Kidney glomerular epithelial cell (primary cell): ENCODE results near the gene CRB2.
A peak's percentile ranks its signal among the peaks of the same experiment; 100 is the strongest.
"Not testable (repeated sequence)": the region's sequence is repeated elsewhere in the genome, so short reads cannot be mapped to it uniquely, and the experiment has no call there.

Experiments
- DNase-seq: peaks from one replicate; lab custom pipeline; 2025; lab: John Stamatoyannopoulos, UW

Gene CRB2

DNA sequence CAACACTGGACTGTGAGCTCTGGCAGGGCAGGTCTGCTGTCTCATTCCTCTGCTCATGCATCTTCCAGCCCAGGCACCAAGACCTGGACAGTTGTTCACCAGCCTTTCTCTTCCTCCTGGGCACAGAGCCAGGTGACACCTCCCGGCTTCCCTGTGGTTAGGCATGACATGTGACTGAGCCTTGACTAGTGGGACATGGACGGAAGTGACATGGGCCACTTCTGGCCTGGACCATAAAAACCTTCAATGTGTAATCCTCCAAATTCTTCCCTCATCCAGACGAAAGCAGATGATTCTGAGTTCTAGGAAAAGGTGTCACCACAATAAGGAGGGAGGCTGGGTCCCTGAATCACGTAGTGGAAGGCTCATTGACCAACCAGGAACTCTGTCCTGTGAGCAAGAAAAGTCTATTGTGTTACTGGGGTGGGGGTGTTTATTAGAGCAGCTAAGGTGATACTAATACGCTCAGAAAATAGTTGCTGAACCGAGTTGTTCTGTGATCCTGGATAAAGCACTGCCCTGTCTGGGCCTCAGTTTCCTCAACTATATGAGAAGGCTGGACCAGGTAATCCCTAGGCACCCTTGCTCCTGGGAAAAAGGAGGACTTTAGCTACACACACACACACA is 26.6 kb upstream of the CRB2 start:
- DNase-seq = no peak

DNA sequence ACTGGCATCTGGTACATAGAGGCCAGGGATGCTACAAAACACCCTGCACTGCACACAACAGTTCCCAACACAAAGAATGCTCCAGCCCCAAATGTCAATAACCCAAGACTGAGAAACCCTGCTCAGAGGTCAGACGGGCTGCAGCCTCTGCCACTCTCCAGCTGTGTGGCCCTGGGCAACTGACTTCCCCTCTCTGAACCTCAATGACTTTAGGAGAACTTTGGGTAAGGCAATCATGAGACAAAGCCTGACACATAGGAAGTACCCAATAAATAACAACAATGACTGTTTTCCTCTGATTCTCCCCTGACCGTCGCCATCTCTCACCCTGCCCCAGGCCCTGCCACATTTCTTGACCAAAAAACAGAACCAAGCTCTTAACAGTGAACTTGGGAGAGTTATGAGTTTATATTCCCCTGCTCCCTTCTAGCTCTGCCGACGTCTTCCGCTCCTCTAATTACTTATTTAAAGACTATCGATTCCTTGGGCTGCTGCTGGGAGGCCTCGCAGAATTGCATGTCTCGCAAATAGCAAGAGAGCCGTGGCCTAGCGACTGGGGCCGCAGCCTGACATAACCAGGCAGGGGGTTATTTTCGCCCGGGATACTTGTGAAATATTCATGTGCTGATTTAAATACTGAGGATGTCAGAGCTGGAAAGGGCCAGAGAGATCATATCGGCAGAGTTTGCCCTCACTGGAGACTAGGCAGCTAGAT is 24.5 kb upstream of the CRB2 start:
- no peak for DNase-seq

DNA sequence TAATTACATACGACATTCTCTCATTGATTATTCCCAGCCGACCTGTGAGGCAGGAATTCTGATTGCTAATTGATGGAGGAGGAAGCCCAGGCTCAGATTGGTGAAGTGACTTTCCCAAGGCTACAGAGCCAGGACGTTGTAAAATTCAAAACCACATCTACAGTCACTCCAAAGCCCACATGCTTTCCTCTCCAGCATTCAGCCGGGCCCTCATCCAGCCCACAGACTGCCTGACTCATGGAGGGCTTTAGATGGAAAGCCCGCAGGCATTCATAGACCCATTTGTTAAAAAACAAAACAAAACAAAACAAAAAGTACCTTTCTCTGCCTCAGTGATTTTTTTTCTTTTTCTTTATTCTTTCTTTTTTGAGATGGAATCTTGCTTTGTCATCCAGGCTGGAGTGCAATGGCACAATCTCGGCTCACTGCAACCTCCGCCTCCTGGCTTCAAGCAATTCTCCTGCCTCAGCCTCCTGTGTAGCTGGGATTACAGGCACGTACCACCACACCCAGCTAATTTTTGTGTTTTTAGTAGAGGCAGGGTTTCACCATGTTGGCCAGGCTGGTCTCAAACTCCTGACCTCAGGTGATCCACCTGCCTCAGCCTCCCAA is 22.8 kb upstream of the CRB2 start:
- DNase-seq = not testable (repeated sequence)

DNA sequence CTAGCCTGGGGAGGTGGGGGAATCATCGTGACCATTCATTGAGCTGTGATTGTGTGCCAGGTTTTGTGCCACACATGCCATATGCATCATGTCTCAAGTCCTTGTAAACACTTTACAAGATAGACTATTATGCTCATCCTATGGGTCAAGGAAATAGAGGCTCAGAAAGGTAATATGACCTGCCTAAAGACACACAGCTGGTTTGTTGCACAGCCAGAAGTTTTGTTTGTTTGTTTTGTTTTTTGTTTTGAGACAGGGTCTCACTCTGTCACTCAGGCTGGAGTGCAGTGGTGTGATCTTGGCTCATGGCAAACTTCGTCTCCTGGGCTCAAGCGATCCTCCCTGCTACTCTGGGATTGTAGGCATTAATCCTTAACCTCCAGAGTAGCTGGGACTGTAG is 21.4 kb upstream of the CRB2 start:
- no peak for DNase-seq

DNA sequence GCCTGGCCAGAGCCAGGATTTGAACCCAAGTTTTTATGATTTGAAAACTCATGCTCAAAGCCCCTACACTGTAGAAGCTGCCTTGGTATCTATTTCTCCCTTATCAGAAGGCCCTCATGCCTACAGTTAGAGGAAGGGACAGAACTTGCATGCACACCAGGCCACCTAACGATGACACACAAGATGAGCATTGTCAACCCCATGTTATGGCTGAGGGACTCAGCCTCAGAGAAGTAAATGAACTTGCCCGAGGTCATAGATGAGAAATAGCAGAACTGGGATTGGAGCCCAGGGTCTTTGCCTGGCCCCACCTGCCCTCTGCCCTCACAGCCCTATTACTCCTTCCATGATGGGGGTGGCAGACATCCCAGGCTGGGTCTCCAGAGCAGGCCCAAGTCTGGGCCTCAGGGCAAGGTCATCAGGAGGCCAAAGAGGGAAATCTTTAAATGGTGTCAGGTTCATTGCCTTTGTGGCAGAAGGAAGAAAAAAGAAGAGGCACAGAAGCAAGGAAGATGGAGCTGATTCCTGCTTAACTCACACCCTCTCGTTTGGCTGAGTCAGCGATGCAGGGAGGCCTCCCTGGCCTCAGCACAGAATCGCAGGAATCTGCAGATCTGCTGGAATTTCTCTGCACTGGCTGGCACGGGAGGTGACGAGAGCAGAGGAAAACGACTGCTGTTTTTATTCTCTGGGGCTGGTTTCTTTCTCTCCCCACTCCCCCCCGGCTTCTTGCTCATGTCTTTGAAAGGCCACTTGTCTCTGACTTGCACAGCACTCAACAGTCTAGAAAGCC is 20.6 kb upstream of the CRB2 start:
- DNase-seq = peak; percentile 76

DNA sequence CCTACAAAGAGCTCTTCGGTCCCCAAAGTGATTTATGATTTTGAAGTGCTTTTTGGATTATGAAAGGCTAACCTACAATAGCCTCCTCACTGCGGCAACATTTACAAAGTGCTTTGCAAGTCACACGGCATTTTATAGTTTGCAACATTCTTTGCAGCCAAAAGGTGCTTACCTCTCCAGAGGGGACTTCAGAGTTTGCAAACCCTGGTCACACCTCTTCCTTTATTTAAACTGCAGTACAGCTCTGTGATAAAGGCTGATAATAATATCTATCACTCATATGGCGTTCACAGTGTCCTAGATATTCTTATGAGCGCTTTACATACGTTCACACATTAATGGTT is 20.0 kb upstream of the CRB2 start:
- DNase-seq = no peak

DNA sequence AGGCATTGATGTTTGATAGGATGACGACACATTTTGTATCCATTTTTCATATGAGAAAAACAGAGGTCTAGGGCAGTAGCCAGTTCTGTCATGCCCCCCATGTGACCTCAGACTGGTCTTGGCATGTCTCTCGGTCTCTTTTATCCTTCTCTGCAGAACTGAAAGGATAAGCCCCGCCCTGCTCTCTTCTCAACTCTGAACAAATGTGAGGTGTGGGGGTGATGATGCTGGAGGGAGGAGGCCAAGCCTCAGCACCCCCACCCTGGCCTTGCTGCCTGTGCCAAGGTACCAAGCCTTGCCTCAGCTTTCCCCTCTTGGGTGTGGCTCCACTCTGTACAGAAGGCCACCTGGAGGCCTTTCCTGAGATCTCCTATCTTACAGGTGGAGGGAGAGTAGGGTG is 19.5 kb upstream of the CRB2 start:
- DNase-seq = no peak

DNA sequence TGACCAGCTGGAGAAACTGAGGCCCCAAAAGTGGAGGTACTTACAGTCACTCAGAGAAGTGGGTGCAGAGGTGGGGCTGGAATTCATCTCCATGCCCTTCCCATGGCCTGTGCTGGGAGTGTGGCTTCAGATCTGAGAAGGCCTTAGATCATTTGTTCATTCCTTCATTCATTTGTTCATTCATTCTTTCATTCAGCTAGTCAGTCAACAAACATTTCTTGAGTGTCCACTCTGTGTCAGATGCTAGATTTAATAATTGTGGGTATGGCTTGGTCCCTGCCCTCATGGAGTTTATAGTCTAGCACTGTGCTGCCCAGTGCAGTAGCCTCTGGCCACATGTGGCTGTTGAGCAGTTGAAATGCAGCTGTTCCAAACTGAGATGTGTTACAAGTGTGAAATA is 19.0 kb upstream of the CRB2 start:
- no peak for DNase-seq

DNA sequence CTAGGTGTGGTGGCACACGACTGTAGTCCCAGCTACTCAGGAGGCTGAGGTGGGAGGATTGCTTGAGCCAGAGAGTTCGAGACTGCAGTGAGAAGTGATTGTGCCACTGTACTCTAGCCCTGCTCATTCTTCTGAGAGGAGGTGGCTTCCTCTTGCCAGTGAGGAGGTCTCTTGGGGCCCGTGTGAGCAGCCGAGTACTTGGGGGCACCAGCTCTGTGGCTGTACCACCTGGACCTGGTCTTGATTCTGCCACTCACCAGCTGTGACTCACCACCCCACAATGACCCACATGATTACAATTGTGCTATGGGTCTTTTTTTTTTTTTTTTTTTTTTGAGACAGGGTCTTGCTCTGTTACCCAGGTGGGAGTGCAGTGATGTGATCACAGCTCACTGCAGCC is 18.0 kb upstream of the CRB2 start:
- no peak for DNase-seq

DNA sequence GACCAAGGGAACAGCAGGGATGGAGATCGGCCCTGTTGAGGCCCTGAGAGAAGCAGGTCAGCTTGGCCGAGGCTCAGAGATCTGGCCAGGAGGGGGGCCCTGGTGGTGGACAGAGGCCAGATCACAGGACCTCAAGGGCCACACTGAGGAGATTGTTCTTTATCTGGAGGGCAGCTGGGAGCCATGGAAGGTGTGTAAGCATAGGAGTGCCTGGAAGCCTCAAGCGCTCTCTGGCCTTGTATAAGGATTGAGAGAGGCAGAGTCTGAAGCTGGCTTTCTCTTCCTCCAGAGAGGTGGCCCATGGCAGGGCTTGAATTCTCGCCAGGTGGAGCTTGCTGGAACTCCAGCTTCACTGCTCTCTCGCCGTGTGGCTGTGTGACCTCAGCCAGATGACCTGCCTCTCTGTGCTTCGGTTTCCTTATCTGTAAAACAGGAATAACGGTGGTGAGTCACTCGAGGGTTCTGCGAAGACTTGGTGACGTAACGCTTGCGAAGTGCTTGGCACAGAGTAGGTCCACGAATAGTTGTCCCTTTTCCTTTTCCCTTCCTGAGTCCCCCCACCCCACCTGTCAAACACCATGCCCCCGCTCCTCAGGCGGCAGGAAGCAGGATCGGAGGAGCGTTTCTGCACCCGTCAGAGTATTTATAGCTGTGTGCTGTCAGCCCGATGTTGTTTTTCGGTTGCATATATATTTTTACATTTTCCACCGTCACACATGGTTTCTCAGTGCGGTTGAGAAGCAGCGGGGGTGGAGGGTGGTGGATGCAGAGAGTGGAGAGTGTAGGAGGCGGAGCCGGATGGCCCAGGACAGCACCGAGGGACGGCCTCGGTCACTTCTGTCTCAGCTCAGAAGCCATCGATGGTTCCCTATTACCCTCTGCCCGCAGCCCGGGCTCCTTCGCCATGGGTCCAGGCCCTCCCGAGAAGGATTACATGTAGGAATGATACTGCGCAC is 17.0 kb upstream of the CRB2 start:
- DNase-seq = no peak

DNA sequence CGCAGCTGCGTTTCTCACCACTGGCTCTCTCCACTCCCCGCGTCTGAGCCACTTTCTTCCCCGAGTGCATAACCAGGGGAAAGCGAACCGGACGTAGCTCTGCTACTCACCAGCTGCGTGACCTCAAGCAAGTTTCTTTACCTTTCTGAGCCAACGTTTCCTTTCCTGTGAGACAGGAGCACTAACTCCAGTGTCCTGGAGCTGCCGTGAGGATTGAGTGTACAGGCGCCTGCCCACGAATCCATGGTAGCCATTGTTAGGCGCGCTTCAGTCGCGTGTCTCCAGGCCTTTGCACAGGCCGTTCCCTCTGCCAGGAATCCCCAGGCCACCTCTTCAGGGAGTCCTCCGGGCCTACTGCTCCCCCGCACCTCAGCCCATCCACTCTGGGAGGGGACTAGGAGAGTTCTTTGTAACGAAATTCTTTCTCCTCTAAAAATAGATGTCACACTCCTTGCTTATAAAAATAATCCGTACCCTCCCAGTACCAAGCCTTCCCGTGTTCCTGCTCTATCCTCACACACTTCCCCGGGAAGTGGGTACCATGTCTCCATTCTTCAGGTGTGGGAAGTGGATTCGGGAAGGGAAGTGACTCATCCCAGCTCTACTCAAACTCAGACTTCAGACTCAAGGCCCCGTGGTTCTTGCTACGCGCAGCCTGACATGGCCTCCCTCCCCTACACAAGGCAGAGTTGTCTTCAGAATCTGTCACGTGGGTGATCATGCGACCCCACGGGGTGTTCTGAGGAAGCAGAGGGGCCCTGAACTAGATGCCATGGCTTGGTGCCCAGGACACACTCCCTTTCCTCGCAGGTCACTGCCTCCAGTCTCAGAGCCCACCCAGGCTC is 16.1 kb upstream of the CRB2 start:
- DNase-seq = peak; percentile 74

DNA sequence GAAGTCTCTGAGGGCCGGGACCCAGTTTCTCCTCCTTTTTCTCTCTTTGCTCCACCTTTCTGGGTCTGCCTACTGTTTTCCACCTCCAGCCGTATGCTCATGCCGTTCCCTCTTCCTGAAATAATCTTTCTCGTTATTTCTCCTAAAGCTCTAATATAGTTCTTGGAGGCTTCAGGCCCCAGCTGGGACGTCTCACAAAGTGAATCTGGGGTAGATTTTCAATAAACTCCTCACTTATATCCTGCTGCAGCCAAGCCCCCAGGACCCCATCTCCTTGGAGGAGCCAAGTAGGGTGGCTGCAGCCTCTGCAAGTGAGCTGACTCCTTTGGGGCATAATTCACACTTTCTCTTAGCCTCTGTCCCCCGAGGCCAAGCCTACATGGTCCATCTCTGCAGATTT is 14.2 kb upstream of the CRB2 start:
- DNase-seq = no peak

DNA sequence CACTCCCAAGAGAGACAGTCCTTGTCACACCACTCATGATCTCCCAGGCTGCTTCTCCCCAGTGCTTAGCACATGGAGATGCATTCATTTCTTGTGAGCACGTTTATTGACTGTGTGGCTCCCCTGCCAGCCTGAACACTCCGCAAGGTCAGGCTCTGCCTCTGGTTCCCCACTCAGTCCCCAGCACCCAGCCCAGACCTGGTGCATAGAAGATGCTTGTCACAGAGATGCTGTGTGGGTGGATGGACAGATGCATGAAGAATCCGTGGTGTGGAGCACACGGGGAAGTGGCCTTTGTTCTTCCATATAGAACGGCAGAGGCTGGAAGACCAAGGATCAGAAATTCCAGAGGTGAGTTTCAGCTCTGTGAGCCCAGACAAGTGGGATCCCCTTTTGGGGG is 13.8 kb upstream of the CRB2 start:
- no peak for DNase-seq

DNA sequence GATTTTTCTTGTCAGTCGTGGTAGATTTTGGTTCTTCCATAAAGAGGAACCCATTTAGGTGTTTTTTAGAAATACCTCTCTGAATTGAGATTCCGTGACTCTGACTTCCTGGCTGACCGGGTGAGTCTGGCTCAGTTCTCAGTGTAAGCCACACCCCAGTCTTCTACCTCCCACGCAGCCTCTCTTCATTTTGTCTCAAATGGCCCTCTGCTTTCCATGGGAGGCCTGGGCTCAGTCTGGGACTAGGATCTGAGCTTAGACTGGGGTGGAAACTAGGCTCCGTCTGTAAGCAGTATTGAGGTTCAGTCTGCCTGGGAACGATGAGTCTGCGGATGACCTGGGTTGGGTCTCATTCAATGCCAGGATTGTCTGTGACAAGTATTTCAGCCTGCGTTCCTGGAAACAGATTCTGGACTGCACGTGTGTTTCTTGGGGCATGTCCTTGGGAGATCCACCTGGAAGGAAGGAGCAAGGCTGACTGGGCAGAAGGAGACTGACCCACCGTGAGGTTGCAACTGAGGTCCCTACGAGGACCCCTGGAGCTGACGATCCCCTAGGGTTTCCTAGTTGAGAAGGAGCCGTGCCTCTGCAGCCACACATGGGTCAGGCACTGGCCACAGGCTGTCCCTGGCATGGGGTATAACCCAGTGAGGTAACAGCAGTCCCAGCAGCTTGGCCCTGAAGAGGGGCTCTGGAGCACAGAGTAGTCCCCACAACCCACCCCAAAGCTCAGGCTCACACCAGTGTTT is 12.4 kb upstream of the CRB2 start:
- DNase-seq = peak; percentile 29

DNA sequence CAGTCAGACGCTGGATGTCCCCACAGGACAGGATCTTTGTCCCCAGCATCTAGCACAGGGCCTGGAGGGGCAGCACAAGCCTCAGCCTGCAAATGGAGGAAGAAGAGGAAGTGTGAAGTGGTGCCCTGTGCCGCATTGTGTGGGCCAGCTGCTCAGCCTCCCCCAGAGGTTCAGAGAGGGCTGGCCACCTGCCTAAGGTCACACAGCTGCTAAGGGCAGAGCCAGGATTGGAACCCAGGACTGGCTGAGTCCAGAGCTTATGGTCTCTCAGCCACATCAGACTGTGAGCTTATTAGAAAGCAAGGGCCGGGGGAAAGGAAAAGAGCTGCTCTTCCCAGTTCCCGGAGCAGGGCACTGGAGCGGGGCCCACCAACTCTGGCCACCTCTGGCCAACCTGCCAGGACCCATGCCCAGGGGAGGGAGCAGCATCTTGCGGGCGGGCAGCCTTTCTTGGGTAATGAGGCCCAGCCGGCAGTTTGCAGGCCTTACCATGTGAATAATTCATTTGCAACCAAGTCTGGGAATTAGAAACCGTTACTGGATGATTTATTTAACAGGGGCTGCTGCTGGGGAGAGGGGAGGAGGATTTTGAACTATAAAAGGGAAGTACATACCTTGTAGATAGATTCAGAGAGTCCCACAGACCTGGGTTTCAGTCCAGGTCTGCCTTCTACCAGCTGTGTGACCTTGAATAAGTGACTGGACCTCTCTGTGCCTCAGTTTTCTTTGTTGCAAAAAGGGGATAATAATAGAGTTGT is 11.6 kb upstream of the CRB2 start:
- no peak for DNase-seq

DNA sequence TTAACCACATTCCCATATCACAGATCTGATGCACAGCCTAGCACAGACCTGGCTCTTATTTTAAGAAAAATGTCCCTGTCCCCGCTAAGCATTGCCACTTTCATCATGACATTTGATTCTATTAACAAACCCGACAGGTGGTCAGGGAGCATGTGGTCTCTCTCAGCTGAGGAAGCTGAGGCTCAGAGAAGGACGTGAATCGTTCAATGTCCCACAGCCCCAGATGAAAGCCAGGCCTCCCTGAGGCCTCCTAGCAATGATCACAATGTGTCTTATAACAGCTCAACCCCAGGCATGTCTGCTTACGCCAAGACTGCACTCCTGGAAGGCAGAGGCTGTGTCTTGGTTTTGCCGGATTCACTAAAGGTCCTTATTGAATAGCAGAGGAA is 10.4 kb upstream of the CRB2 start:
- no peak for DNase-seq

DNA sequence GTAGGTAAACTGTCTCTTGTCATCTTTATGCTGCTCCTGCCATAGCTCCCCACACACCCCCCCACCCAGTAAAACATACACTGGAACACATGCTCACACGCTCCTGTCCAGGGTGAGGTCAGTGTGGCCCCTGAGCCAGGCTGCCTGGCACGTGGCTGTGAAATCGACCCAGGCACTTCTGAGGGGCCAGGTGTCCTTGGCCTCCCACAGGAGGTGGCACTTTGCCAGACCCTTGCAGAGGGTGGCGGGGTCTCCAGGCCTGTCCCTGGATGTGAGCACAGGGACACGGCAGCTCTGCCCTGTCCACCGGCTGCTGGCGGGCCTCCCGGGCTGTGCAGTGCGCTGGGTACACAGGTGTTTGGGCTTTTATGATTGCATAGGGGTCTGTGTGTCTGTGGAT is 10.0 kb upstream of the CRB2 start:
- no peak for DNase-seq

DNA sequence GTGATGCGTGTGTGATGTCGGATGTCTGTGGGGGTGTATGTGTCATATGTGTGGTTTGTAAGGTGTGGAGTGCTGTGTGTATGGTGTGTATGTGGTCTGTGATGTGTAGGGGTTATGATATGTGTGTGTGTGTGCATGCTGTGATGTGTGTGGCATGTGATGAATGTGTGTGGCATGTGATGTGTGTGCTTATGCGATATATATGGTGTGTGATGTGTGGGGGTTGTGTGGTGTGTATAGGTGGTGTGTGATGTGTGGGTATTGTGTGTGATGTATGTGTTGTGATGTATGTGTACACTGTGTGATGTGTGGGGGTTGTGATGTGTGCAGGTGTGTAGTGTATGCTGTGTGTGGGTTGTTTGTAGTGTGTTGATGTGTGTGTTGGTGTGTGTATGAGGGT is 9.2 kb upstream of the CRB2 start:
- DNase-seq = no peak

DNA sequence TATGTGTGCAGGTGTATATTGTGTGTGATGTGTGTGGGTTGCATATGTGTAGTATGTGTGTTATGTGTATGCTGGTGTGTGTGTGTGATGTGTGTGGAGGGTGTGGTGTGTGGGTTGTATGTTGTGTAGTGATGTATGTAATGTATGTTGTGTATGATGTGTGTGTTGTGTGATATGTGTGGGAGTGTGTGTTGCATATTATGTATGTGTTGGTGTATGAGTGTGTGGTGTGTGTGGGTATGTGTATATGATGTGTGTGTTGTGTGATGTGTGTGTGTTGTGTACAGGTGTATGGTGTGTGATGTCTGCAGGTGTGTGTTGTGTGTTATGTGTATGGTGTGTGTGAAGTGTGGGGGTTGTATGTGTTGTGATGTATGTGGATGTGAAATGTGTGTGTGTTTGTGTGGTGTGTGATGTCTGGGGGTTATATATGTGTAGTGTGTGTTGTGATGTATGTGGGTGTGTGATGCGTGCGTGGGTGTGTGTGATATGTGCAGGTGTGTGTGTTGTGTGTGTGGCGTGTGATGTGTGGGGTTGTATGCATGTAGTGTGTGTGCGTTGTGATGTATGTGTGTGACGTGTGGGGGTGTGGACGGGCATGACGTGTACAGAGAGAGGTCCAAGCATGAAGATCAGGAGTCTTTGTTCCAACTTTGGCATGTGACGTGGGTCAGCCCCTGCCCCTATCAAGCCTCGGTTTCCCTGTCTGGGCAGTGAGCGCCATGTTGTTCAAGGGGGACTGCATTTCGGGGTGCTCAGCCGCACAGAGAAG is 8.5 kb upstream of the CRB2 start:
- DNase-seq = no peak
